Liver (tissue), 3 donors: ENCODE data around the gene GGA1.

ENCODE experiments used
- ATF3 ChIP-seq: IDR thresholded peaks from 2 replicates; pipeline ENCODE4 v1.6.1; 2016; ENCODE audit warnings: antibody characterized with exemption
- CTCF ChIP-seq: fragments of 150-350 bp; IDR thresholded peaks from 2 replicates; pipeline ENCODE4 v1.5.1; 2017; ENCODE audit warnings: improper control_type of control experiment, low read depth, low read length; ENCODE audit not compliant: missing input control
- EGR1 ChIP-seq, 2 donors: IDR thresholded peaks; 2 replicates each; pipeline ENCODE4 v1.6.1; 2016 to 2018; ENCODE audit warnings: antibody characterized with exemption in 2 of 2, low read depth in 2 of 2
- FOXA1 ChIP-seq: IDR thresholded peaks from 2 replicates; pipeline ENCODE4 v1.6.1; 2016; ENCODE audit warnings: antibody characterized with exemption
- FOXA2 ChIP-seq: IDR thresholded peaks from 2 replicates; pipeline ENCODE4 v1.6.1; 2016; ENCODE audit warnings: antibody characterized with exemption
- GABPA ChIP-seq, 2 donors: IDR thresholded peaks in 1 of 2; conservative IDR thresholded peaks in 1 of 2; 2 replicates each; pipeline ENCODE4 v1.6.1; 2016; ENCODE audit warnings: antibody characterized with exemption in 2 of 2, mild to moderate bottlenecking in 1 of 2, moderate library complexity in 1 of 2
- JUND ChIP-seq, 2 donors: IDR thresholded peaks; 2 replicates each; pipeline ENCODE4 v1.6.1; 2016; ENCODE audit warnings: antibody characterized with exemption in 2 of 2
- MAX ChIP-seq: IDR thresholded peaks from 2 replicates; pipeline ENCODE4 v1.6.1; 2016; ENCODE audit warnings: antibody characterized with exemption
- RAD21 ChIP-seq, 2 donors: IDR thresholded peaks; 2 replicates each; pipeline ENCODE4 v1.6.1; 2016; ENCODE audit warnings: antibody characterized with exemption in 2 of 2, mild to moderate bottlenecking in 2 of 2
- REST ChIP-seq: IDR thresholded peaks from 2 replicates; pipeline ENCODE4 v1.6.1; 2016; ENCODE audit warnings: antibody characterized with exemption, mild to moderate bottlenecking
- YY1 ChIP-seq: IDR thresholded peaks from 2 replicates; pipeline ENCODE4 v1.6.1; 2016; ENCODE audit warnings: antibody characterized with exemption, mild to moderate bottlenecking
- ZBTB33 ChIP-seq: IDR thresholded peaks from 2 replicates; pipeline ENCODE4 v1.6.1; 2016; ENCODE audit warnings: antibody characterized with exemption
- donor health status: healthy.
- donor health status: healthy.

- TF ChIP-seq CTCF (no peak), FOXA1 (no peak), ZBTB33 (no peak), MAX (no peak), ATF3 (no peak), REST (no peak), YY1 (no peak), EGR1 (IDR thresholded peaks at IDR 0.05; ENCODE audit: low read depth in 2 of 2) (no peak), GABPA (IDR thresholded peaks at IDR 0.05 in 1 of 2, conservative IDR thresholded peaks at IDR 0.05 in 1 of 2) (no peak), JUND (IDR thresholded peaks at IDR 0.05) (no peak), RAD21 (IDR thresholded peaks at IDR 0.05) (no peak), FOXA2 (no peak)
Observed at GRCh38 chr22:37604875-37605274, 3.8 kb upstream of the GGA1 start.
